SU-DHL-6 (cell line): ENCODE measurements around the gene LHFPL6.

Experiments used
- H2AFZ ChIP-seq: fragments of 200-600 bp; sonication (generic); 2 replicates; pipeline ENCODE4 v1.6.1; 2014; ENCODE audit warnings: low read depth, mild to moderate bottlenecking, moderate library complexity, mixed read lengths, antibody characterized with exemption, low read length; ENCODE audit not compliant: severe bottlenecking
- H3F3A ChIP-seq: fragments of 200-600 bp; shearing (Covaris generic); 2 replicates; pipeline ENCODE4 v1.6.0; 2016; ENCODE audit warnings: antibody characterized with exemption, mild to moderate bottlenecking; ENCODE audit not compliant: insufficient read depth
- H3K27ac ChIP-seq: fragments of 200-600 bp; sonication (generic); 2 replicates; pipeline ENCODE4 v1.5.1; 2016; ENCODE audit warnings: low read depth, mild to moderate bottlenecking, low read length, moderate library complexity, mixed read lengths
- H3K27me3 ChIP-seq: fragments of 200-600 bp; sonication (generic), shearing (Covaris generic); 2 replicates; pipeline ENCODE4 v1.6.0; 2014; ENCODE audit warnings: mild to moderate bottlenecking, low read length
- H3K36me3 ChIP-seq: fragments of 200-600 bp; sonication (generic); 2 replicates; pipeline ENCODE4 v1.6.1; 2014; ENCODE audit warnings: mild to moderate bottlenecking, low read length, mixed read lengths
- H3K4me2 ChIP-seq: fragments of 300-600, 200-600 bp; shearing (Covaris generic), sonication (generic); 2 replicates; pipeline ENCODE4 v1.6.0; 2014; ENCODE audit warnings: low read length, low read depth, mild to moderate bottlenecking; ENCODE audit not compliant: poor library complexity, severe bottlenecking
- H3K4me3 ChIP-seq: fragments of 200-600 bp; sonication (generic); 2 replicates; pipeline ENCODE4 v1.5.1; 2014; ENCODE audit warnings: antibody characterized with exemption, low read length, mild to moderate bottlenecking, mixed read lengths; ENCODE audit not compliant: insufficient read depth, poor library complexity, severe bottlenecking
- H3K79me2 ChIP-seq: fragments of 200-600 bp; sonication (generic); 2 replicates; pipeline ENCODE4 v1.6.1; 2014; ENCODE audit warnings: mild to moderate bottlenecking, low read length, moderate library complexity; ENCODE audit not compliant: insufficient read depth
- H3K9ac ChIP-seq: fragments of 200-600 bp; sonication (generic); 2 replicates; pipeline ENCODE4 v1.7.0; 2014; ENCODE audit warnings: mild to moderate bottlenecking, low read length
- H3K9me2 ChIP-seq: fragments of 200-600 bp; sonication (generic); replicated peaks from 2 replicates; pipeline ENCODE4 v1.6.1; 2014; ENCODE audit warnings: low read length; ENCODE audit not compliant: insufficient read depth
- H3K9me3 ChIP-seq: fragments of 200-600 bp; sonication (generic); 2 replicates; pipeline ENCODE4 v1.6.1; 2014; ENCODE audit warnings: low read length, mixed read lengths; ENCODE audit not compliant: insufficient read depth
- H4K20me1 ChIP-seq: fragments of 200-600 bp; sonication (generic); 2 replicates; pipeline ENCODE4 v1.6.1; 2014; ENCODE audit warnings: low read depth, mild to moderate bottlenecking, antibody characterized with exemption, low read length, moderate library complexity, mixed read lengths
- EZH2phosphoT487 ChIP-seq: fragments of 200-600 bp; sonication (generic), shearing (Covaris generic); conservative IDR thresholded peaks from 2 replicates; pipeline ENCODE4 v1.6.1; 2018; ENCODE audit warnings: mild to moderate bottlenecking, antibody characterized with exemption, low read length, moderate library complexity, mixed read lengths
- TF ChIP-seq, protein P1 (sequence below): fragments of 200-600 bp; sonication (generic); IDR thresholded peaks from one replicate; pipeline ENCODE4 v1.5.1; 2017; ENCODE audit warnings: antibody characterized with exemption, mild to moderate bottlenecking, low read length, moderate library complexity; ENCODE audit not compliant: insufficient read depth, poor library complexity, severe bottlenecking

The LHFPL6 gene

DNA sequence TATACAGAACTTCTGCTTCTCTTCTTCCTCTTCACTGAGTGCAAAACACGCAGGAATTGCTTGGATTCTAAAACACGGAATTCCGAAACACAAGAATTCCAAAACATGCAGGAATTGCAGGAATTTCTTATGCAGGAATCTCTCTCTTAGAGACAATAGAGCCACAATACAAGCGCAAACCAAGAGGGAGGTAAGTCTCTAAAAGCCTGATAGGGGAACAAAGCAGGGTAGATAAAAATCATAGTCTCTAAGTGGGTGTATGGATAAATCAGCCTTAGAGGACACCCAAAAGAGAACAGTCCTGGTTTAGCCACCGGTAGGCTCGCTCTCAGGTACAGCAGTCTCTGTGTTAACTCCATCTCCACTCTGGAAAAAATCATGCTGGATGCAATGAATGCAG, 112.9 kb downstream of the LHFPL6 start:
- Histone ChIP-seq H3F3A (no peaks in the 10 kb centered on the region), H3K79me2 (no peaks in the 10 kb centered on the region), H4K20me1 (no peaks in the 10 kb centered on the region), H3K4me3 (no peak overlapping the region), H3K27me3 (no peaks in the 10 kb centered on the region), H3K4me2 (no peak overlapping the region), H2AFZ (no peak overlapping the region), H3K9ac (no peak overlapping the region), H3K36me3 (no peaks in the 10 kb centered on the region), H3K9me2 (no peaks in the 10 kb centered on the region), H3K9me3 (no peaks in the 10 kb centered on the region), H3K27ac (no peak overlapping the region)
- TF ChIP-seq, protein P1, sequence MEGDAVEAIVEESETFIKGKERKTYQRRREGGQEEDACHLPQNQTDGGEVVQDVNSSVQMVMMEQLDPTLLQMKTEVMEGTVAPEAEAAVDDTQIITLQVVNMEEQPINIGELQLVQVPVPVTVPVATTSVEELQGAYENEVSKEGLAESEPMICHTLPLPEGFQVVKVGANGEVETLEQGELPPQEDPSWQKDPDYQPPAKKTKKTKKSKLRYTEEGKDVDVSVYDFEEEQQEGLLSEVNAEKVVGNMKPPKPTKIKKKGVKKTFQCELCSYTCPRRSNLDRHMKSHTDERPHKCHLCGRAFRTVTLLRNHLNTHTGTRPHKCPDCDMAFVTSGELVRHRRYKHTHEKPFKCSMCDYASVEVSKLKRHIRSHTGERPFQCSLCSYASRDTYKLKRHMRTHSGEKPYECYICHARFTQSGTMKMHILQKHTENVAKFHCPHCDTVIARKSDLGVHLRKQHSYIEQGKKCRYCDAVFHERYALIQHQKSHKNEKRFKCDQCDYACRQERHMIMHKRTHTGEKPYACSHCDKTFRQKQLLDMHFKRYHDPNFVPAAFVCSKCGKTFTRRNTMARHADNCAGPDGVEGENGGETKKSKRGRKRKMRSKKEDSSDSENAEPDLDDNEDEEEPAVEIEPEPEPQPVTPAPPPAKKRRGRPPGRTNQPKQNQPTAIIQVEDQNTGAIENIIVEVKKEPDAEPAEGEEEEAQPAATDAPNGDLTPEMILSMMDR: no peak
- no peak for TF ChIP-seq EZH2phosphoT487

DNA sequence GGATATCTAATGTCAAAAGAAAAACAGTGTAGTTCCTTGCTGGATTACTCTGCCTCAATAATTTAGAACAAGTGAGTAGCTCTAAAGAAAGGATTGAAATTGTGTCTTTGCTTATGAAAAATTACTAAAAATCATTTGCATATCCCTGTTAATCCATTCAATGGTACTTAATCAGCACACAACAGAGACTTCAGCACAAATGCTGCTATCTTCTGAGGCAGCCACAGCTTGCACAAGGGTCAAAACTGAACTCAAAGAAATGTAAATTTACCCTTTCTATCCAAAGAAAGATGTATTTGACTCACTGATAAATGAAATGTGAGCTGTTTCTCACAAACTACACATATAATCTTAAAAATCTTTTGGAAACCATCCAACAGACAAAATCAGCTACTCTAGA, 116.2 kb downstream of the LHFPL6 start:
- Histone ChIP-seq H2AFZ (no peak overlapping the region), H3K27ac (no peak overlapping the region), H3K27me3 (no peaks in the 10 kb centered on the region), H3K4me2 (no peak overlapping the region), H3K9ac (no peak overlapping the region), H4K20me1 (no peaks in the 10 kb centered on the region), H3F3A (no peaks in the 10 kb centered on the region), H3K9me3 (no peaks in the 10 kb centered on the region), H3K79me2 (no peaks in the 10 kb centered on the region), H3K36me3 (no peaks in the 10 kb centered on the region), H3K4me3 (no peak overlapping the region), H3K9me2 (no peaks in the 10 kb centered on the region)
- no peak for TF ChIP-seq EZH2phosphoT487
- TF ChIP-seq, protein P1: no peak

DNA sequence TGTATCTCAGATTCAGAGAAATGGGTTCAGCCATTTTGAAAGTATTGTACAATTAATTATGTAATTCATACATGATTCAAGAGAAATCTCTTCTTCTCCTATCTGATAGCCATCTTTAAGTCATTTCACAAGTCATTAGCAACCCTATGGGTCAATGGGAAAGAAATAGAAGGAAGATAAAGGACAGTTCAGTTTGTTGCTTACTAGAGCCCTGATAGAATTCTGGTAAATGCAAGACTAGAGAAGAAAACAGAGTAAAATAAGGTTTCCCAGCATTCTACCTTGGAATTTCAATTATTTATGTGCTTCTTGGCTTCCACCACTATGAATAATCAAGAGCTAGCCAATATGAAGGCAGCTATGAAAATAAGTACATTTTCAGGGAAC, 117.7 kb downstream of the LHFPL6 start:
- Histone ChIP-seq H2AFZ (no peak overlapping the region), H3K36me3 (no peaks in the 10 kb centered on the region), H3K9ac (no peak overlapping the region), H3K79me2 (no peaks in the 10 kb centered on the region), H3K4me3 (no peak overlapping the region), H3K27ac (no peak overlapping the region), H3F3A (no peaks in the 10 kb centered on the region), H3K9me2 (no peaks in the 10 kb centered on the region), H4K20me1 (no peaks in the 10 kb centered on the region), H3K27me3 (no peaks in the 10 kb centered on the region), H3K9me3 (no peaks in the 10 kb centered on the region), H3K4me2 (no peak overlapping the region)
- no peak for TF ChIP-seq EZH2phosphoT487
- TF ChIP-seq, protein P1: no peak
